SU-DHL-6 (cell line): ENCODE results near the gene GZMA.

Source experiments
- EZH2phosphoT487 ChIP-seq: fragments of 200-600 bp; sonication (generic), shearing (Covaris generic); conservative IDR thresholded peaks from 2 replicates; pipeline ENCODE4 v1.6.1; 2018; ENCODE audit warnings: mild to moderate bottlenecking, antibody characterized with exemption, low read length, moderate library complexity, mixed read lengths
- TF ChIP-seq, protein P1 (sequence below): fragments of 200-600 bp; sonication (generic); IDR thresholded peaks from one replicate; pipeline ENCODE4 v1.5.1; 2017; ENCODE audit warnings: antibody characterized with exemption, mild to moderate bottlenecking, low read length, moderate library complexity; ENCODE audit not compliant: insufficient read depth, poor library complexity, severe bottlenecking

DNA sequence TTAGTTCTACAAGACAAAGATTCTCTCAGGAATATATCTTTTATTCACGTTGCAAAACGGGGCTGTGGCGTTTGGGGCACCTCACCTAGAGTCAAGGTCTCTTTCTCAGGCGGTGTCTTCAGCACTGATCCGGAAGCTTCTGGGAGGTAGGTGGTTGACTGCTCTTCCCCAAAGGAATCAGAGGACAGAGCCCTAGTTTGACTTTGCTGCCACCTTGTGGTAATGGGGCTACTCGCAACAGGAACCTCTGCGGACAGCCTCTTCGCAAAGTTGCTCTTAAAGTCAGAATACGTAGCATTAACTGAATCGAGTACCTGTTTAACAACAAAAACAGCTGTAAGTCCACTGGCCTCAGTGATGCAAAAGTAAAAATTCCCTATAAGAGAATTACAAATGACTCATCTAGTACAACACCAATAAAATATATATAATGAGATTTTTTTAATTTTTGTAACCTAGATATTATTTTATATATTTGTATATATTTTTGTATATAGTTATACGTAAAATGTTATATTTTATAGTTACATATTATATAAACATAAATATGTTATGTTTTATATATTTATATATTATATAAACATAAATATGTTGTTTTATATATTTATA, 44.2 kb downstream of the GZMA start:
- TF ChIP-seq, protein P1, sequence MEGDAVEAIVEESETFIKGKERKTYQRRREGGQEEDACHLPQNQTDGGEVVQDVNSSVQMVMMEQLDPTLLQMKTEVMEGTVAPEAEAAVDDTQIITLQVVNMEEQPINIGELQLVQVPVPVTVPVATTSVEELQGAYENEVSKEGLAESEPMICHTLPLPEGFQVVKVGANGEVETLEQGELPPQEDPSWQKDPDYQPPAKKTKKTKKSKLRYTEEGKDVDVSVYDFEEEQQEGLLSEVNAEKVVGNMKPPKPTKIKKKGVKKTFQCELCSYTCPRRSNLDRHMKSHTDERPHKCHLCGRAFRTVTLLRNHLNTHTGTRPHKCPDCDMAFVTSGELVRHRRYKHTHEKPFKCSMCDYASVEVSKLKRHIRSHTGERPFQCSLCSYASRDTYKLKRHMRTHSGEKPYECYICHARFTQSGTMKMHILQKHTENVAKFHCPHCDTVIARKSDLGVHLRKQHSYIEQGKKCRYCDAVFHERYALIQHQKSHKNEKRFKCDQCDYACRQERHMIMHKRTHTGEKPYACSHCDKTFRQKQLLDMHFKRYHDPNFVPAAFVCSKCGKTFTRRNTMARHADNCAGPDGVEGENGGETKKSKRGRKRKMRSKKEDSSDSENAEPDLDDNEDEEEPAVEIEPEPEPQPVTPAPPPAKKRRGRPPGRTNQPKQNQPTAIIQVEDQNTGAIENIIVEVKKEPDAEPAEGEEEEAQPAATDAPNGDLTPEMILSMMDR: peak; percentile 78
- no peak for TF ChIP-seq EZH2phosphoT487
